Endodermal cell (in vitro differentiated cells): ENCODE results near the gene SREK1. TPM values are rescaled to one million over a fixed set of nuclear protein-coding genes. Genes with fewer than 3 reads are reported as not detected.

ENCODE experiments used
- DNase-seq: peaks from one replicate; pipeline ENCODE4 v3.0.0-alpha.2; 2017
- H3K27ac ChIP-seq: 2 replicates; pipeline ENCODE4 v1.5.1; 2013; ENCODE audit warnings: mild to moderate bottlenecking, low read depth, low read length, moderate library complexity
- H3K27me3 ChIP-seq: 2 replicates; pipeline ENCODE4 v1.6.1; 2013; ENCODE audit warnings: mild to moderate bottlenecking, low read length, moderate library complexity; ENCODE audit not compliant: insufficient read depth, control insufficient read depth, poor library complexity, severe bottlenecking
- H3K36me3 ChIP-seq: 2 replicates; pipeline ENCODE4 v1.7.0; 2013; ENCODE audit warnings: mild to moderate bottlenecking, low read length, moderate library complexity; ENCODE audit not compliant: control insufficient read depth, insufficient read depth
- H3K4me1 ChIP-seq: one replicate; pipeline ENCODE4 v1.7.0; 2013; ENCODE audit warnings: low read length; ENCODE audit not compliant: control insufficient read depth, insufficient read depth
- H3K4me3 ChIP-seq: 2 replicates; pipeline ENCODE4 v1.5.1; 2013; ENCODE audit warnings: mild to moderate bottlenecking, low read length, moderate library complexity
- H3K9ac ChIP-seq: 2 replicates; pipeline ENCODE4 v1.6.1; 2013; ENCODE audit warnings: mild to moderate bottlenecking, low read length, moderate library complexity; ENCODE audit not compliant: poor library complexity, severe bottlenecking; ENCODE audit errors: extremely low read depth
- H3K9me3 ChIP-seq: 2 replicates; pipeline ENCODE4 v1.6.1; 2013; ENCODE audit warnings: mild to moderate bottlenecking, low read length, moderate library complexity; ENCODE audit not compliant: control insufficient read depth
- H3K27ac Mint-ChIP-seq: 2 replicates; pipeline ENCODE4 v1.8.0; 2020; ENCODE audit warnings: mixed read lengths
- H3K27me3 Mint-ChIP-seq: 2 replicates; pipeline ENCODE4 v1.8.0; 2021; ENCODE audit warnings: mild to moderate bottlenecking, mixed read lengths; ENCODE audit not compliant: insufficient read depth
- H3K36me3 Mint-ChIP-seq: 2 replicates; pipeline ENCODE4 v1.8.0; 2020; ENCODE audit warnings: low read depth, mixed read lengths
- H3K4me1 Mint-ChIP-seq: 2 replicates; pipeline ENCODE4 v1.8.0; 2020; ENCODE audit warnings: mixed read lengths
- H3K4me3 Mint-ChIP-seq: 2 replicates; pipeline ENCODE4 v1.8.0; 2020; ENCODE audit warnings: mild to moderate bottlenecking, moderate library complexity, mixed read lengths
- H3K9me3 Mint-ChIP-seq: 2 replicates; pipeline ENCODE4 v1.8.0; 2020; ENCODE audit warnings: mild to moderate bottlenecking, mixed read lengths
- CTCF ChIP-seq: fragments of 200-600 bp; sonication (generic); conservative IDR thresholded peaks from 2 replicates; pipeline ENCODE4 v1.5.0; 2021; ENCODE audit warnings: antibody characterized with exemption, mild to moderate bottlenecking
- WGBS, 2 experiments: methylation state at CpG; one replicate each; pipeline versions ENCODE4 v1.1.5 to v1.1.7; 2013; ENCODE audit warnings: missing lambda C conversion rate in 2 of 2, mixed read lengths in 1 of 2; ENCODE audit not compliant: insufficient coverage in 1 of 2, insufficient read length in 1 of 2; 5-methylcytosine and 5-hydroxymethylcytosine counted together
- long read RNA-seq, 4 experiments: library from polyadenylated mRNA in 2 of 4; library from RNA in 1 of 4; library from capped mRNA in 1 of 4; stranded (forward) in 3 of 4; unstranded in 1 of 4; transcript quantifications; one replicate each; pipeline ENCODE4 v2.0.0, GENCODE V29; 2020 to 2021; ENCODE audit warnings: inconsistent platforms in 1 of 4
- polyA plus RNA-seq, 2 experiments: library from polyadenylated mRNA; stranded (reverse); fragments of 50-300 nt; gene quantifications; one replicate each; pipeline ENCODE4 v1.2.3, GENCODE V29; 2013
- total RNA-seq, 2 donors: library from RNA; stranded (reverse); fragmentation: NEBNext Ultra II Directional in 1 of 2; extraction: Animal tissue kit (Norgen Biotek cat#: 25700) in 1 of 2; gene quantifications; 2 replicates in 1 of 2; 3 replicates in 1 of 2; pipeline ENCODE4 v1.2.1, GENCODE V29; 2021

The SREK1 gene
- total RNA-seq, result 10 to 100 TPM; 58.8 to 67.1 TPM
- polyA plus RNA-seq (2013, experiment 1 of 2), result 67.4 TPM
- 55.2 TPM for polyA plus RNA-seq (2013, experiment 2 of 2)
- long read RNA-seq, experiment 1, partial matches to known transcripts, result 9 of 16 reads
- long read RNA-seq, experiment 1, other reads (novel, unspliced or antisense), result 4 of 16 reads
- long read RNA-seq, experiment 2, full-length matches to known transcripts, result 62 of 91 reads
- long read RNA-seq, experiment 2, partial matches to known transcripts, result 5 of 91 reads
- long read RNA-seq, experiment 2, other reads (novel, unspliced or antisense), result 24 of 91 reads
- long read RNA-seq, experiment 3, full-length matches to known transcripts, result 17 of 186 reads
- long read RNA-seq, experiment 3, partial matches to known transcripts, result 143 of 186 reads
- long read RNA-seq, experiment 3, other reads (novel, unspliced or antisense), result 26 of 186 reads
- long read RNA-seq, experiment 4, full-length matches to known transcripts, result 3 of 71 reads
- long read RNA-seq, experiment 4, partial matches to known transcripts, result 61 of 71 reads
- long read RNA-seq, experiment 4, other reads (novel, unspliced or antisense), result 7 of 71 reads

DNA sequence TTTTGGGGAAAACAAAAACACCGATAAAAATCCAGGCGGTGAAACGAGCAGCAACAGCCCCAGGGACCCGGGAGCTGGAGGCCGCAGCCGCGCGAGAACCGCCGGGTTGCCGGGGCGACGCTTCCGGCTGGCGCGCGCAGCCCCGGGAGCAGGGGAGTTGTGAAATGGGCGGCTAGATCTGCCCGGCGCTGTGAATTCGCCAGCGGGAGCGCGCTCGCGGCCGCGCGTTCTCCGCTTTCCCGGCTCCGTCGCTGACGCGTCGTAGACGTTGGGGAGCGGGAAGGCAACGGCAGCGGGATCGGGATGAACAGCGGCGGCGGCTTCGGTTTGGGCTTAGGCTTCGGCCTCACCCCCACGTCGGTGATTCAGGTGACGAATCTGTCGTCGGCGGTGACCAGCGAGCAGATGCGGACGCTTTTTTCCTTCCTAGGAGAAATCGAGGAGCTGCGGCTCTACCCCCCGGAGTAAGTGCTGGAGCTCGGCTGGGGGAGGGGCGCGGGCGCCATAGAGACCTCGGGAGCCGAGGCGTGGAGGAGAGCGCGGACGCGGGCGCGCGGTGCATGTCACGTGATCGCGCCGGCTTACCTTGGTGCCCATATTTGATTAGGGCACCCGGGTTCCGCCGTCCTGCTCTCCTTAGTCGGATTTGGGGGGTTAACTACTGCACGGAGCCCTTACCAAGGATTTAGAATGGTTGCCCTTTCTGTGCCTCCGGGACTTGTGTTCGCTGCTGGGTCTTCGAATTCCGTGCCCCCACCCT is at the start of gene SREK1:
SREK1 (plus strand) TSS at position 227 of the 760 bp plus-strand sequence; CDS start at position 304, 77 bp downstream.
- H3K36me3 ChIP-seq, result no peaks in the 10 kb centered on the region
- Mint-ChIP-seq H3K36me3 (peaks cover 4% of the 10 kb centered on the region), H3K4me1 (peaks cover 15% of the 10 kb centered on the region), H3K27ac (peak within 1 kb of the TSS; percentile 100), H3K4me3 (peak within 1 kb of the TSS; percentile 99), H3K9me3 (no peaks in the 10 kb centered on the region), H3K27me3 (no peaks in the 10 kb centered on the region)
- TF ChIP-seq CTCF, result no peak
- no peaks in the 10 kb centered on the region for H3K9me3 ChIP-seq
- peak within 1 kb of the TSS; percentile 98 for H3K27ac ChIP-seq
- H3K27me3 ChIP-seq, result no peaks in the 10 kb centered on the region
- 0% methylated on average over 39 to 86 of the region's 86 CpGs for WGBS, 2 experiments
- H3K4me1 ChIP-seq, result peaks cover 6% of the 10 kb centered on the region
- DNase-seq, result peak; percentile 96
- H3K4me3 ChIP-seq, result peak within 1 kb of the TSS; percentile 100
- H3K9ac ChIP-seq, result peak within 1 kb of the TSS; percentile 98

DNA sequence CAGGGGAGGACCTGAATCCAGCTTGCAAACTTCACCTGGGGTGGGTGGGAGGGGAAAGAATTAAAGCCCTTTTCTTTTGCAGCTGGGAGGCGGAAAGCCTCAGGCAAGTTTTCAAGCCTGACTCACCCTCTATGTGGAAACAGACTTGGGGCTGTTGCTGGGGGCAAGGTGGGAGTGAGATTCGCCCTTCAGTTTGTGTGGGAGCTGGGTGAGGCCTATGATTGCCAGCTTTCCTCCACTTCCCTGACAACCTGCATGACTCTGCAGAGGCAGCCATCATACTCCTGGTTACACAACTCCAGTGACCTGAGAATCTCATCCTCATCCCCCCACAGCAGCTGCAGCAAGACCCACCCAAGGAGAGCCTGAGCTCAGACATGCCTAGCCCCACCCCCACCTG is 43.2 kb upstream of the SREK1 start:
- peaks cover 54% of the 10 kb centered on the region for H3K9me3 ChIP-seq
- H3K27ac Mint-ChIP-seq, result no peak overlapping the region
- 94 to 100% methylated on average over 1 to 2 of the region's 2 CpGs for WGBS, 2 experiments
- H3K9ac ChIP-seq, result no peak overlapping the region
- H3K4me1 Mint-ChIP-seq, result no peaks in the 10 kb centered on the region
- no peaks in the 10 kb centered on the region for H3K4me1 ChIP-seq
- no peaks in the 10 kb centered on the region for H3K36me3 ChIP-seq
- no peak overlapping the region for H3K27ac ChIP-seq
- H3K4me3 ChIP-seq, result no peak overlapping the region
- no peak for TF ChIP-seq CTCF
- DNase-seq, result no peak
- peaks cover 2% of the 10 kb centered on the region for H3K36me3 Mint-ChIP-seq
- H3K27me3 ChIP-seq, result no peaks in the 10 kb centered on the region
- peaks cover 4% of the 10 kb centered on the region for H3K27me3 Mint-ChIP-seq
- H3K9me3 Mint-ChIP-seq, result peaks cover 57% of the 10 kb centered on the region
- H3K4me3 Mint-ChIP-seq, result no peak overlapping the region

DNA sequence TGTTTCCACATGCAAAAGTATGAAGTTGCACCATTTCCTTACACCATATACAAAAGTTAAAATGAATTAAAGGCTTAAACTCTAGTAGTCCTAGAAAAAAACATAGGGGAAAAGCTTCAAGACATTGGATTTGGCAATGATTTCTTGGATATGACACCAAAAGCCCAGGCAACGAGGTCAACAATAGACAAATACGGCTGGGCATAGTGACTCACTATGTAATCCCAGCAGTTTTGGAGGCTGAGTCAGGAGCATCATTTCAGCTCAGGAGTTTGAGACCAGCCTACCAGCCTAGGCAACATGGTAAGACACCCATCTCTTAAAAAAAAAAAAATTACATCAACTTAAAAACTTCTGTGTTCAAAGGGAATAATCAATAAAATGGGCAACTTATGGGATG is 30.9 kb upstream of the SREK1 start:
- no peaks in the 10 kb centered on the region for H3K4me1 Mint-ChIP-seq
- H3K4me3 ChIP-seq, result no peak overlapping the region
- DNase-seq, result no peak
- H3K9ac ChIP-seq, result no peak overlapping the region
- no peaks in the 10 kb centered on the region for H3K36me3 ChIP-seq
- no peak overlapping the region for H3K27ac Mint-ChIP-seq
- TF ChIP-seq CTCF, result no peak
- peaks cover 6% of the 10 kb centered on the region for H3K27me3 Mint-ChIP-seq
- H3K4me1 ChIP-seq, result no peaks in the 10 kb centered on the region
- no peaks in the 10 kb centered on the region for H3K9me3 ChIP-seq
- no peaks in the 10 kb centered on the region for H3K36me3 Mint-ChIP-seq
- no peaks in the 10 kb centered on the region for H3K27me3 ChIP-seq
- 83 to 89% methylated on average over 2 of the region's 2 CpGs for WGBS, 2 experiments
- H3K9me3 Mint-ChIP-seq, result peaks cover 37% of the 10 kb centered on the region
- H3K27ac ChIP-seq, result no peak overlapping the region
- no peak overlapping the region for H3K4me3 Mint-ChIP-seq
